ENCODE measurements around the gene SPATA2.

DNA sequence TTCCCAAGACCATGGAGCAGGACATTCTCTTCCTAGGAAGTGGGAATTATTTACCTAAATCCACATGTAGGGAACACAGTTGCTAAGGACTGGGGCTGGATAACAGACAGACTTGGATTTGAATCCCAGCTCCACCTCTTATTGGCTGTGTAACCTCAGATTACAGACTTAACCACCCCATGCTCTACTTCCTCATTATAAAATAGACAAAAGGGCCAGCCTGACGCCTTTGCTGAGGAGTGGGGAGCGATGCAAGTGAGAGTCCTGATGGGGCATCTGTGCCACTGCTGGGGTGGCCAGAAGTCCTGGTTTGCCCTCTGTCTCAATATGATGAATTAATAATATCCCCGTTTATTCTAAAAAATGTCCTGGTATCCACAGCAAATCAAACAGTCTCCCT, 46.8 kb downstream of the SPATA2 start:
- TF ChIP-seq, protein P1, sequence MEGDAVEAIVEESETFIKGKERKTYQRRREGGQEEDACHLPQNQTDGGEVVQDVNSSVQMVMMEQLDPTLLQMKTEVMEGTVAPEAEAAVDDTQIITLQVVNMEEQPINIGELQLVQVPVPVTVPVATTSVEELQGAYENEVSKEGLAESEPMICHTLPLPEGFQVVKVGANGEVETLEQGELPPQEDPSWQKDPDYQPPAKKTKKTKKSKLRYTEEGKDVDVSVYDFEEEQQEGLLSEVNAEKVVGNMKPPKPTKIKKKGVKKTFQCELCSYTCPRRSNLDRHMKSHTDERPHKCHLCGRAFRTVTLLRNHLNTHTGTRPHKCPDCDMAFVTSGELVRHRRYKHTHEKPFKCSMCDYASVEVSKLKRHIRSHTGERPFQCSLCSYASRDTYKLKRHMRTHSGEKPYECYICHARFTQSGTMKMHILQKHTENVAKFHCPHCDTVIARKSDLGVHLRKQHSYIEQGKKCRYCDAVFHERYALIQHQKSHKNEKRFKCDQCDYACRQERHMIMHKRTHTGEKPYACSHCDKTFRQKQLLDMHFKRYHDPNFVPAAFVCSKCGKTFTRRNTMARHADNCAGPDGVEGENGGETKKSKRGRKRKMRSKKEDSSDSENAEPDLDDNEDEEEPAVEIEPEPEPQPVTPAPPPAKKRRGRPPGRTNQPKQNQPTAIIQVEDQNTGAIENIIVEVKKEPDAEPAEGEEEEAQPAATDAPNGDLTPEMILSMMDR (IDR thresholded peaks at IDR 0.05; ENCODE audit: borderline replicate concordance, extremely low read depth, low read length, poor library complexity, severe bottlenecking), result no peak
- TF ChIP-seq EZH2 (IDR thresholded peaks at IDR 0.05; ENCODE audit: borderline replicate concordance, low read depth, low read length, severe bottlenecking), result no peak

All from DND-41 (cell line).